ENCODE data around the gene PANK4.

Gene PANK4

GRCh38 chr1:2479618-2480017 lies 46.8 kb downstream of the PANK4 start:
- WGBS (ENCODE audit: insufficient coverage): 95% methylated on average over 28 of the region's 28 CpGs

GRCh38 chr1:2479186-2479585 lies 47.2 kb downstream of the PANK4 start:
- peaks cover 0 to 3% (median 0%) of the 10 kb centered on the region in 4 experiments for H3K4me1 ChIP-seq (ENCODE audit: control extremely low read depth in 1 of 4, control insufficient read depth in 4 of 4, insufficient read depth in 4 of 4, low read length in 3 of 4)
- POLR2A ChIA-PET: no interaction called here
- 81% methylated on average over 18 of the region's 20 CpGs for WGBS (ENCODE audit: insufficient coverage)
- H3K36me3 ChIP-seq (ENCODE audit: control insufficient read depth in 4 of 4, insufficient read depth in 4 of 4, low read length in 3 of 4): no peaks in the 10 kb centered on the region
- no peak overlapping the region for H3K4me3 ChIP-seq (ENCODE audit: control insufficient read depth in 1 of 7, extremely low read depth in 1 of 7, insufficient read depth in 4 of 7, low read depth in 2 of 7, low read length in 6 of 7)
- H3K9me3 ChIP-seq (ENCODE audit: control extremely low read depth in 1 of 5, control insufficient read depth in 4 of 5, insufficient read depth in 2 of 5, low read depth in 1 of 5, low read length in 4 of 5): no peaks in the 10 kb centered on the region
- CTCF ChIA-PET: no interaction called here
- DNase-seq: no peak
- no peaks in the 10 kb centered on the region for H3K27me3 ChIP-seq (replicated peaks in 2 of 5; ENCODE audit: control insufficient read depth in 4 of 5, insufficient read depth in 5 of 5, low read length in 4 of 5)
- no peak overlapping the region for H3K27ac ChIP-seq (ENCODE audit: insufficient read depth in 1 of 2, low read depth in 1 of 2, low read length in 2 of 2, poor library complexity in 1 of 2, severe bottlenecking in 2 of 2)

More at GRCh38 chr1:2479618-2480017, 46.8 kb downstream of the PANK4 start:
- no peaks in the 10 kb centered on the region for H3K9me3 ChIP-seq (ENCODE audit: control extremely low read depth in 1 of 5, control insufficient read depth in 4 of 5, insufficient read depth in 2 of 5, low read depth in 1 of 5, low read length in 4 of 5)
- DNase-seq: no peak
- ChIA-PET POLR2A (no interaction called here), CTCF (interaction anchor here (1.1 kb wide), 1 partner anchor 10 kb away, joined by 3 read pairs; no protein-coding TSS in a partner anchor)
- H3K27ac ChIP-seq (ENCODE audit: insufficient read depth in 1 of 2, low read depth in 1 of 2, low read length in 2 of 2, poor library complexity in 1 of 2, severe bottlenecking in 2 of 2): no peak overlapping the region
- peaks cover 0 to 3% (median 0%) of the 10 kb centered on the region in 4 experiments for H3K4me1 ChIP-seq (ENCODE audit: control extremely low read depth in 1 of 4, control insufficient read depth in 4 of 4, insufficient read depth in 4 of 4, low read length in 3 of 4)
- no peak overlapping the region for H3K4me3 ChIP-seq (ENCODE audit: control insufficient read depth in 1 of 7, extremely low read depth in 1 of 7, insufficient read depth in 4 of 7, low read depth in 2 of 7, low read length in 6 of 7)
- H3K27me3 ChIP-seq (replicated peaks in 2 of 5; ENCODE audit: control insufficient read depth in 4 of 5, insufficient read depth in 5 of 5, low read length in 4 of 5): no peaks in the 10 kb centered on the region
- H3K36me3 ChIP-seq (ENCODE audit: control insufficient read depth in 4 of 4, insufficient read depth in 4 of 4, low read length in 3 of 4): no peaks in the 10 kb centered on the region

DNA sequence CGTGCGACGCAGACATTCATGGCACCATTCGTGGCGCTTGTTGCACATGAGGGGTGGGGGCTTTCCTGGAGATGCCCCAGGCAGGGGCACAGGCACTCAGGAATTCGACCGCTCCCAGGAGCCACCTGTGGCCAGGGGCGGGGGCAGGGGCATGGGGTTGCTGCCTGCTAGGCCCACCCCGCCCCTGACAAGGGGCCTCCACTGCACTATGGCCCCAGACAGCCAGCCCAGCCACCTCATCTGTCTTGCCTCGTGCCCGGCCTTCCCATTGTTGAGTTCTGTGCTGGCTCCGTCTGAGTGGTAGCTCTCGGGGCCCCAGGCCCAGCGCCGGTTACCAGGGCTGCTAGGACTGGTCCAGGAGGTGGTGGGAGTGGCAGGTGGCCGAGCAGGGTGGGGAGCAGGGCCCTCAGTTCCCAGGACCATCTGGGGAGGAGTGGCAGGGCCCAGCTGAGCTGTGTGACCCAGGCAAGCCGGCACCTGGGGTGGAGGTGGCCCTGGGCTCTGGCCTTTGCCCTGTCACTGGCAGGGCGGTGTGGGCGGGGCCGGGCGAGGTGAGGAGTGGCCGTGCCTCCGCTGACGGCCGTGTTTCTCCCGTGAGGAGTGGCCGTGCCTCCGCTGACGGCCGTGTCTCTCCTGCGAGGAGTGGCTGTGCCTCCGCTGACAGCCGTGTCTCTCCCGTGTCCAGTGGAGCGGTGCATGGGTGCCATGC lies 48.5 kb downstream of the PANK4 start:
- WGBS (ENCODE audit: insufficient coverage): 76% methylated on average over 30 of the region's 35 CpGs
- no peaks in the 10 kb centered on the region for H3K27me3 ChIP-seq (replicated peaks in 2 of 5; ENCODE audit: control insufficient read depth in 4 of 5, insufficient read depth in 5 of 5, low read length in 4 of 5)
- H3K36me3 ChIP-seq (ENCODE audit: control insufficient read depth in 4 of 4, insufficient read depth in 4 of 4, low read length in 3 of 4): no peaks in the 10 kb centered on the region
- peaks cover 0 to 3% (median 0%) of the 10 kb centered on the region in 4 experiments for H3K4me1 ChIP-seq (ENCODE audit: control extremely low read depth in 1 of 4, control insufficient read depth in 4 of 4, insufficient read depth in 4 of 4, low read length in 3 of 4)
- CTCF ChIA-PET: no interaction called here
- DNase-seq: no peak
- POLR2A ChIA-PET: no interaction called here
- H3K4me3 ChIP-seq (ENCODE audit: control insufficient read depth in 1 of 7, extremely low read depth in 1 of 7, insufficient read depth in 4 of 7, low read depth in 2 of 7, low read length in 6 of 7): no peak overlapping the region
- H3K9me3 ChIP-seq (ENCODE audit: control extremely low read depth in 1 of 5, control insufficient read depth in 4 of 5, insufficient read depth in 2 of 5, low read depth in 1 of 5, low read length in 4 of 5): no peaks in the 10 kb centered on the region
- no peak overlapping the region for H3K27ac ChIP-seq (ENCODE audit: insufficient read depth in 1 of 2, low read depth in 1 of 2, low read length in 2 of 2, poor library complexity in 1 of 2, severe bottlenecking in 2 of 2)

GRCh38 chr1:2477309-2477708 lies 49.1 kb downstream of the PANK4 start:
- no peak for DNase-seq
- 67% methylated on average over 12 of the region's 12 CpGs for WGBS (ENCODE audit: insufficient coverage)
- Histone ChIP-seq H3K4me1 (ENCODE audit: control extremely low read depth in 1 of 4, control insufficient read depth in 4 of 4, insufficient read depth in 4 of 4, low read length in 3 of 4) (peaks cover 0 to 3% (median 0%) of the 10 kb centered on the region in 4 experiments), H3K4me3 (ENCODE audit: control insufficient read depth in 1 of 7, extremely low read depth in 1 of 7, insufficient read depth in 4 of 7, low read depth in 2 of 7, low read length in 6 of 7) (no peak overlapping the region), H3K9me3 (ENCODE audit: control extremely low read depth in 1 of 5, control insufficient read depth in 4 of 5, insufficient read depth in 2 of 5, low read depth in 1 of 5, low read length in 4 of 5) (no peaks in the 10 kb centered on the region), H3K36me3 (ENCODE audit: control insufficient read depth in 4 of 4, insufficient read depth in 4 of 4, low read length in 3 of 4) (no peaks in the 10 kb centered on the region), H3K27me3 (replicated peaks in 2 of 5; ENCODE audit: control insufficient read depth in 4 of 5, insufficient read depth in 5 of 5, low read length in 4 of 5) (peaks cover 0 to 3% (median 0%) of the 10 kb centered on the region in 5 experiments), H3K27ac (ENCODE audit: insufficient read depth in 1 of 2, low read depth in 1 of 2, low read length in 2 of 2, poor library complexity in 1 of 2, severe bottlenecking in 2 of 2) (no peak overlapping the region)
- ChIA-PET POLR2A (no interaction called here), CTCF (no interaction called here)

DNA sequence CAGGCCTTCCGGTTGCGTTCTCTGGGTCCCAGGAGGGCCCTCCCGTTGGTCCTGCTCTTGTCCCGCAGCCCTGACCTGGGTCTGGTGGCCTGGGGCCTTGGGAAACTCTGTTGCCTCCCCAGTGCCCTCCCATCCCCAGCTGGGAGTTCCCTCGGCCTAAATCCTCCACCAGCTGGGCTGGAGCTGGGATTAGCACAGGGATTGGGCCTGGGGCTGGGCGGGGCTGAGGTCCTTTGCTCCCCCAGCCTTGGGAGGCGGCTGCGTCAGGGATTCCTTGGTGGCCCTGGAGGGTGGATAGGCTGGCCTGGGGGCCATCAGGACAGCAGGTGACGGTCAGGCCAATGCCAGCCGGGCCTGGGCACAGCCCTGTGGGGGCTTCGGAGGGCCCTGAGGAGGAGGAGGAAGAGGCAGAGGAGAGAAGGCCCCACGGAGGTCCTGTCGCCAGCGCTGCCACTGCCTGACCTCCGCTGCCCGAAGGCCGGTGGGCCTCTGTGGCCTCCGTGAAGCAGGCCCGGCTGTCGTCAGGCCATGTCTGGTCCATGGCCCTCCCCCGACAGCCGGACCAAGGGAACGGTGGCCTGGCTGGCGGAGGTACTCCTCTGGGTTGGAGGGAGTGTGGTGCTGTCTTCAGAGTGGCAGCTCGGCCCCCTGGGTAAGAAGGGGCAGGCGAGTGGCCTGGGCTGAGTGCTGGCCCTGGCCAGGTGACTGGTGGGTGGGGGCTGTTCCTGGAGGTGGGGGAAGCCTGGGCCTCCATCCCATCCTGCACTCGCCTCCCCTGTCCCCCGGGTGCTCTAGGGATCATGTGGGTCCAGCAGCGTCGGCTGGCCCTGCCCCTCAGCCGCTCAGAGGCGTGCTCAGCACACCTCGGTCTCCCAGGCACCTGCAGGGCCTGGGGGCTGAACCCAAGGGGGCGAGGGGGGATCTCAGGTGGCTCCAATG lies 50.1 kb downstream of the PANK4 start, which contains the start of gene PLCH2:
Gene PLCH2, plus strand, starts transcription at position 229 of the 939 bp plus-strand sequence. Its CDS starts 300 bp downstream, at position 529.
- H3K36me3 ChIP-seq (ENCODE audit: control insufficient read depth in 4 of 4, insufficient read depth in 4 of 4, low read length in 3 of 4): no peaks in the 10 kb centered on the region
- WGBS (ENCODE audit: insufficient coverage): 84% methylated on average over 31 of the region's 34 CpGs
- POLR2A ChIA-PET: no interaction called here
- H3K4me1 ChIP-seq (ENCODE audit: control extremely low read depth in 1 of 4, control insufficient read depth in 4 of 4, insufficient read depth in 4 of 4, low read length in 3 of 4): peaks cover 0 to 3% (median 0%) of the 10 kb centered on the region in 4 experiments
- no peaks in the 10 kb centered on the region for H3K9me3 ChIP-seq (ENCODE audit: control extremely low read depth in 1 of 5, control insufficient read depth in 4 of 5, insufficient read depth in 2 of 5, low read depth in 1 of 5, low read length in 4 of 5)
- DNase-seq: no peak
- CTCF ChIA-PET: no interaction called here
- H3K4me3 ChIP-seq (ENCODE audit: control insufficient read depth in 1 of 7, extremely low read depth in 1 of 7, insufficient read depth in 4 of 7, low read depth in 2 of 7, low read length in 6 of 7): no peak within 1 kb of the TSS
- peaks cover 0 to 10% (median 0%) of the 10 kb centered on the region in 5 experiments for H3K27me3 ChIP-seq (replicated peaks in 2 of 5; ENCODE audit: control insufficient read depth in 4 of 5, insufficient read depth in 5 of 5, low read length in 4 of 5)
- H3K27ac ChIP-seq (ENCODE audit: insufficient read depth in 1 of 2, low read depth in 1 of 2, low read length in 2 of 2, poor library complexity in 1 of 2, severe bottlenecking in 2 of 2): no peak within 1 kb of the TSS

DNA sequence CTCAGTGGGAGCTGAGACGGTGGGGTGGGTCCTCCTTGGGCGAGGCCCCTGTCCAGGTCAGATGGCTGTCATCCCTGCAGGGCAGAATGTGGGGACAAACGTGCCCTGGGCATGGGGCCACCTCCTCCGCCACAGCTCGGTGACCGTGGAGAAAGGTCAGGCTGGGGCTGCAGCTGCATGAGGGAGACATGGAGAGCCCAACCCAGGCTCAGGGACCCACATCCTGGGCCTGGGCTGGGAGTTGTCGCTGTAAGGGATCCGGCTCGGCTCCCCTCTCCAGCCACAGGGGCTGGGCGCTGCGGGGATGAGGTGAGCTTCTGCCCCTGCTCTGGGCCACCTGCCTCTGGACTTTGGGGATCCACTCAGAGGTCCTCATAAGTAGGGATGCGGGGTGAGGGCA lies 50.8 kb downstream of the PANK4 start:
- POLR2A ChIA-PET: no interaction called here
- DNase-seq: no peak
- 92% methylated on average over 12 of the region's 12 CpGs for whole genome bisulfite sequencing (ENCODE audit: insufficient coverage)
- peaks cover 0 to 17% (median 0%) of the 10 kb centered on the region in 5 experiments for H3K27me3 ChIP-seq (replicated peaks in 2 of 5; ENCODE audit: control insufficient read depth in 4 of 5, insufficient read depth in 5 of 5, low read length in 4 of 5)
- H3K9me3 ChIP-seq (ENCODE audit: control extremely low read depth in 1 of 5, control insufficient read depth in 4 of 5, insufficient read depth in 2 of 5, low read depth in 1 of 5, low read length in 4 of 5): no peaks in the 10 kb centered on the region
- H3K36me3 ChIP-seq (ENCODE audit: control insufficient read depth in 4 of 4, insufficient read depth in 4 of 4, low read length in 3 of 4): no peaks in the 10 kb centered on the region
- H3K4me1 ChIP-seq (ENCODE audit: control extremely low read depth in 1 of 4, control insufficient read depth in 4 of 4, insufficient read depth in 4 of 4, low read length in 3 of 4): peaks cover 0 to 3% (median 0%) of the 10 kb centered on the region in 4 experiments
- CTCF ChIA-PET: no interaction called here
- no peak overlapping the region for H3K27ac ChIP-seq (ENCODE audit: insufficient read depth in 1 of 2, low read depth in 1 of 2, low read length in 2 of 2, poor library complexity in 1 of 2, severe bottlenecking in 2 of 2)
- H3K4me3 ChIP-seq (ENCODE audit: control insufficient read depth in 1 of 7, extremely low read depth in 1 of 7, insufficient read depth in 4 of 7, low read depth in 2 of 7, low read length in 6 of 7): no peak overlapping the region

- WGBS (ENCODE audit: insufficient coverage): 89% methylated on average over 10 of the region's 13 CpGs
- CTCF ChIA-PET: no interaction called here
- Histone ChIP-seq H3K9me3 (ENCODE audit: control extremely low read depth in 1 of 5, control insufficient read depth in 4 of 5, insufficient read depth in 2 of 5, low read depth in 1 of 5, low read length in 4 of 5) (no peaks in the 10 kb centered on the region), H3K27me3 (replicated peaks in 2 of 5; ENCODE audit: control insufficient read depth in 4 of 5, insufficient read depth in 5 of 5, low read length in 4 of 5) (peaks cover 0 to 23% (median 0%) of the 10 kb centered on the region in 5 experiments), H3K4me1 (ENCODE audit: control extremely low read depth in 1 of 4, control insufficient read depth in 4 of 4, insufficient read depth in 4 of 4, low read length in 3 of 4) (peaks cover 0 to 3% (median 0%) of the 10 kb centered on the region in 4 experiments), H3K4me3 (ENCODE audit: control insufficient read depth in 1 of 7, extremely low read depth in 1 of 7, insufficient read depth in 4 of 7, low read depth in 2 of 7, low read length in 6 of 7) (no peak overlapping the region), H3K36me3 (ENCODE audit: control insufficient read depth in 4 of 4, insufficient read depth in 4 of 4, low read length in 3 of 4) (no peaks in the 10 kb centered on the region), H3K27ac (ENCODE audit: insufficient read depth in 1 of 2, low read depth in 1 of 2, low read length in 2 of 2, poor library complexity in 1 of 2, severe bottlenecking in 2 of 2) (no peak overlapping the region)
- POLR2A ChIA-PET: no interaction called here
- DNase-seq: no peak
Measured at GRCh38 chr1:2474933-2475371, 51.4 kb downstream of the PANK4 start.
